ES-I3 (cell line): ENCODE data around the gene LRRC59.
A peak's percentile ranks its signal among the peaks of the same experiment; 100 is the strongest.
"Not testable (repeated sequence)": the region's sequence is repeated elsewhere in the genome, so short reads cannot be mapped to it uniquely, and the experiment has no call there.

Source experiments
- H3K36me3 ChIP-seq: 2 replicates; pipeline ENCODE4 v1.6.1; 2013; ENCODE audit warnings: mild to moderate bottlenecking, low read length, control low read depth, moderate library complexity; ENCODE audit not compliant: insufficient read depth
- H3K4me1 ChIP-seq: 2 replicates; pipeline ENCODE4 v1.6.1; 2013; ENCODE audit warnings: mild to moderate bottlenecking, control low read depth, low read length; ENCODE audit not compliant: insufficient read depth
- H3K9ac ChIP-seq: 2 replicates; pipeline ENCODE4 v1.6.1; 2013; ENCODE audit warnings: low read depth, mild to moderate bottlenecking, low read length, moderate library complexity
- H3K9me3 ChIP-seq: 2 replicates; pipeline ENCODE4 v1.6.1; 2013; ENCODE audit warnings: mild to moderate bottlenecking, low read length, moderate library complexity; ENCODE audit not compliant: control insufficient read depth, insufficient read depth

The LRRC59 gene

DNA sequence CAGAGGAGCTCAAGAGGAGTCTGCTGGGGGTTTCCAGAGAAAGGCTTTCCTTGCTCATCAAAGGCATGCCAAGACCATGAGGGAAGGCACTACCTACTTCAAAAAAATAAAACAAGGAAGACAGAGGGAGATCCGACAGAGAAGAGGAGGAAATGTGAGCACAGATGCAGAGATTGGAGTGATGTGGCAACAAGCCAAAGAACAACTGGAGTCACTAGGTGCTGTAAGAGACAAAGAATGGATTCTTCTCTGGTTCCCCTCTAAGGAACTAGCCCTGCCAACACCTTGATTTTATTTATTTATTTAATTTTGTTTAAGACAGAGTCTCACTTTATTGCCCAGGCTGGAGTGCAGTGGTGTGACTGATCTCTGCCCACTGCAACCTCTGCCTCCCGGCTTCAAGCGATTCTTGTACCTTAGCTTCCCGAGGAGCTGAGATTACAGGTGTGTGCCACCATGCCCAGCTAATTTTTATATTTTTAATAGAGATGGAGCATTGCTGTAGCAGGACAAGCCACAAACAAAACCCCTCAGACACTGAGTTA, 14.9 kb upstream of the LRRC59 start:
- Histone ChIP-seq H3K36me3 (no peaks in the 10 kb centered on the region), H3K9ac (no peak overlapping the region), H3K9me3 (no peaks in the 10 kb centered on the region), H3K4me1 (no peaks in the 10 kb centered on the region)

DNA sequence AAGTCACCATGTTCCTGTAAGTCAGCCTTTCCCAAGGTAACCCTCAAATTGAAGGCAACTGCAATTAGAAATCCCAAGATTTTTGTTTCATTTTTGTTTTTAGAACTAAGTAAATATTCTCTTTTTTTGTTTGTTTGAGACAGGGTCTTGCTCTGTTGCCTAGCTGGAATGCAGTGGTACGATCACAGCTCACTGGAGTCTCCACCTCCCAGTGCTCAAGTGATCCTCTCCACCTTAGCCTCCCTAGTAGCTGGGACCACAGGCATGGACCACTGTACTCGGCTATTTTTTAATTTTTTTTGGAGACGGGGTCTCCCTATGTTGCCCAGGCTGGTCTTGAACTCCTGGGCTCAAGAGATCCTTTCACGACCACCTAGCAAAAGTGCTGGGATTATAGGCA, 10.6 kb upstream of the LRRC59 start:
- H3K9me3 ChIP-seq = no peaks in the 10 kb centered on the region
- H3K4me1 ChIP-seq = no peaks in the 10 kb centered on the region
- H3K36me3 ChIP-seq = no peaks in the 10 kb centered on the region
- H3K9ac ChIP-seq = no peak overlapping the region

- no peaks in the 10 kb centered on the region for H3K36me3 ChIP-seq
- H3K9ac ChIP-seq = no peak overlapping the region
- no peaks in the 10 kb centered on the region for H3K4me1 ChIP-seq
- no peaks in the 10 kb centered on the region for H3K9me3 ChIP-seq
Observed at GRCh38 chr17:50406578-50406977, 9.3 kb upstream of the LRRC59 start.

- H3K4me1 ChIP-seq, H3K9ac ChIP-seq, H3K36me3 ChIP-seq, H3K9me3 ChIP-seq: not testable (repeated sequence)
Observed at GRCh38 chr17:50405351-50405750, 8.0 kb upstream of the LRRC59 start.

- H3K9me3 ChIP-seq, H3K36me3 ChIP-seq, H3K4me1 ChIP-seq, H3K9ac ChIP-seq: not testable (repeated sequence)
Observed at GRCh38 chr17:50399591-50399990, 2.3 kb upstream of the LRRC59 start.

GRCh38 chr17:50398672-50399071, 1.3 kb upstream of the LRRC59 start:
- peaks cover 15% of the 10 kb centered on the region for H3K36me3 ChIP-seq
- not testable (repeated sequence) for H3K9me3 ChIP-seq, H3K4me1 ChIP-seq, H3K9ac ChIP-seq

GRCh38 chr17:50397919-50398285, 579 bp upstream of the LRRC59 start:
- peaks cover 22% of the 10 kb centered on the region for H3K36me3 ChIP-seq
- peak overlapping the region; percentile 85 for H3K9ac ChIP-seq
- H3K4me1 ChIP-seq = peaks cover 6% of the 10 kb centered on the region; the same call in 1 of the 2 replicates
- H3K9me3 ChIP-seq = no peaks in the 10 kb centered on the region

GRCh38 chr17:50396261-50397110, 837 bp downstream of the LRRC59 start:
- Histone ChIP-seq H3K4me1 (peaks cover 6% of the 10 kb centered on the region; the same call in 1 of the 2 replicates), H3K9me3 (no peaks in the 10 kb centered on the region), H3K9ac (peak overlapping the region; percentile 85), H3K36me3 (peaks cover 35% of the 10 kb centered on the region)

GRCh38 chr17:50394711-50395110, 2.6 kb downstream of the LRRC59 start:
- Histone ChIP-seq H3K4me1 (peaks cover 6% of the 10 kb centered on the region; the same call in 1 of the 2 replicates), H3K36me3 (peaks cover 48% of the 10 kb centered on the region), H3K9ac (no peak overlapping the region), H3K9me3 (no peaks in the 10 kb centered on the region)

GRCh38 chr17:50393700-50394099, 3.6 kb downstream of the LRRC59 start:
- H3K36me3 ChIP-seq = peaks cover 52% of the 10 kb centered on the region
- H3K9ac ChIP-seq = no peak overlapping the region
- H3K4me1 ChIP-seq = peaks cover 6% of the 10 kb centered on the region; the same call in 1 of the 2 replicates

GRCh38 chr17:50392621-50393020, 4.7 kb downstream of the LRRC59 start:
- Histone ChIP-seq H3K4me1 (peaks cover 6% of the 10 kb centered on the region; the same call in 1 of the 2 replicates), H3K9ac (no peak overlapping the region), H3K36me3 (peaks cover 61% of the 10 kb centered on the region), H3K9me3 (no peaks in the 10 kb centered on the region)

More at GRCh38 chr17:50393700-50394099, 3.6 kb downstream of the LRRC59 start:
- H3K9me3 ChIP-seq = no peaks in the 10 kb centered on the region

DNA sequence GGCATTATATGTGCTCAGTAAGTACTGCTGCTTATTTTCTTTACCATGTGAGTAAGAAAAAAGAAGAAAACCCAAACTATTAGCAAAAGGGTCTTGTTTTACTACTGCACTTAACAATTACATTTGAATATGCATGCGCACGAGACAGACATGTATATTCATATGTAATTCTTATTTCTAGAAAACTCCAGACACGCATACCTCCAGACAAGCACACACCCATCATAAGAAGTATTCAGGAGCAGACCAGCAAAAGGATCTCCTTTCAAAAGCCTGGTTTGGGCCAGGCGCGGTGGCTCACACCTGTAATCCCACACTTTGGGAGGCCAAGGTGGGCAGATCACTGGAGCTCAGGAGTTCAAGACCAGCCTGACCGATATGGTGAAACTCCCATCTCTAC, 7.8 kb downstream of the LRRC59 start:
- no peaks in the 10 kb centered on the region for H3K9me3 ChIP-seq
- H3K36me3 ChIP-seq = peaks cover 72% of the 10 kb centered on the region
- H3K4me1 ChIP-seq = no peaks in the 10 kb centered on the region
- no peak overlapping the region for H3K9ac ChIP-seq

- Histone ChIP-seq H3K4me1 (no peaks in the 10 kb centered on the region), H3K9me3 (no peaks in the 10 kb centered on the region), H3K9ac (no peak overlapping the region), H3K36me3 (peaks cover 68% of the 10 kb centered on the region)
Observed at GRCh38 chr17:50388728-50389127, 8.6 kb downstream of the LRRC59 start.

- H3K4me1 ChIP-seq = no peaks in the 10 kb centered on the region
- no peaks in the 10 kb centered on the region for H3K9me3 ChIP-seq
- no peak overlapping the region for H3K9ac ChIP-seq
- peaks cover 62% of the 10 kb centered on the region for H3K36me3 ChIP-seq
Observed at GRCh38 chr17:50386510-50386909, 10.8 kb downstream of the LRRC59 start.

- no peaks in the 10 kb centered on the region for H3K9me3 ChIP-seq
- no peak overlapping the region for H3K9ac ChIP-seq
- peaks cover 6% of the 10 kb centered on the region; the same call in 1 of the 2 replicates for H3K4me1 ChIP-seq
- peaks cover 56% of the 10 kb centered on the region for H3K36me3 ChIP-seq
Observed at GRCh38 chr17:50382931-50383330, 14.4 kb downstream of the LRRC59 start.
